ENCODE data around the gene NHS. TPM values are rescaled to one million over a fixed set of nuclear protein-coding genes. Genes with fewer than 3 reads are reported as not detected.

NHS gene
- polyA plus RNA-seq, 1 donor (not counting 4 experiments of a cell fraction or from before 2014, with no cell fraction given): 5.4 TPM

DNA sequence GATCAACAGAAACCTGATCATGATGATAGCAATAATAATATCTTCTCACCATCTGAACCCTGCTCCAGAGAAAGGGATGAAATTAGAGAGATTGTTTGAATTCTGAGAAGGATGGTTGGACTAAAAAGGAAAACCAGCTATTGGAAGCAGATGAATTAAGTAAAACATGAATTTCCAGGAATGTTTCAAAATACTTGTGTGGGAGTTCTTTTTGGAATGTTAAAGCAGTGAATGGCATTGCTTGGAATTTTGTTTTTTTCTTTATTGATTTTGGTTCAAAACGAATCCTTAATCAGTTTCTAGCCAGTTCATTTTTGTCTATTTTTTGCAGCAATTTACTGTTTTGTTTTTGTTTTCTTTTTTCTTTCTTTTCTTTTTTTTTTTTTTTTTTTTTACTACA lies 150.3 kb downstream of the NHS start:
- H3K4me1 ChIP-seq (ENCODE audit: control insufficient read depth, extremely low read depth, insufficient read depth, low read length): peaks cover 12% of the 10 kb centered on the region
- dilution Hi-C loops (cut with MboI; ENCODE audit: extremely low pct_ligation_motif_present, low sequenced_read_pairs): no loop called here
- DNase-seq (ENCODE audit: low read depth, low spot score): no peak
- H3K79me2 ChIP-seq (ENCODE audit: control insufficient read depth, insufficient read depth, low read length): peaks cover 17% of the 10 kb centered on the region
- H3K27ac ChIP-seq (ENCODE audit: control insufficient read depth, insufficient read depth, low read length): no peak overlapping the region
- no peak for FAIRE-seq
- H3K9me3 ChIP-seq (ENCODE audit: control insufficient read depth, low read depth, low read length): no peaks in the 10 kb centered on the region
- H4K20me1 ChIP-seq (ENCODE audit: control insufficient read depth, extremely low read depth, insufficient read depth, low read length): no peaks in the 10 kb centered on the region
- no peaks in the 10 kb centered on the region for H3K27me3 ChIP-seq (ENCODE audit: control insufficient read depth, extremely low read depth, insufficient read depth, low read length)
- H3K9ac ChIP-seq (ENCODE audit: control insufficient read depth, extremely low read depth, insufficient read depth, low read length): no peak overlapping the region
- no peak overlapping the region for H3K4me2 ChIP-seq (ENCODE audit: control insufficient read depth, extremely low read depth, insufficient read depth, low read depth, low read length)
- TF ChIP-seq EZH2 (IDR thresholded peaks at IDR 0.05; ENCODE audit: low read length) (no peak), CTCF (optimal IDR thresholded peaks at IDR 0.05 in 1 of 3, IDR thresholded peaks at IDR 0.05 in 1 of 3, conservative IDR thresholded peaks at IDR 0.05 in 1 of 3; ENCODE audit: extremely low read depth in 1 of 3, insufficient read depth in 2 of 3, low read length in 3 of 3) (no peak)
- no peak overlapping the region for H3K4me3 ChIP-seq (ENCODE audit: control insufficient read depth in 2 of 3, extremely low read depth in 1 of 3, insufficient read depth in 2 of 3, low read depth in 1 of 3, low read length in 3 of 3)
- H3K9me1 ChIP-seq (ENCODE audit: control insufficient read depth, extremely low read depth, insufficient read depth, low read length): no peaks in the 10 kb centered on the region
- no peaks in the 10 kb centered on the region for H3K36me3 ChIP-seq (ENCODE audit: control insufficient read depth in 2 of 2, extremely low read depth in 1 of 2, insufficient read depth in 2 of 2, low read length in 2 of 2)
- no peak overlapping the region for H2AFZ ChIP-seq (ENCODE audit: control insufficient read depth, low read length)

- H3K4me2 ChIP-seq (ENCODE audit: control insufficient read depth, extremely low read depth, insufficient read depth, low read depth, low read length): no peak overlapping the region
- no peaks in the 10 kb centered on the region for H3K9me3 ChIP-seq (ENCODE audit: control insufficient read depth, low read depth, low read length)
- no peaks in the 10 kb centered on the region for H3K9me1 ChIP-seq (ENCODE audit: control insufficient read depth, extremely low read depth, insufficient read depth, low read length)
- dilution Hi-C loops (cut with MboI; ENCODE audit: extremely low pct_ligation_motif_present, low sequenced_read_pairs): no loop called here
- peaks cover 17% of the 10 kb centered on the region for H3K79me2 ChIP-seq (ENCODE audit: control insufficient read depth, insufficient read depth, low read length)
- DNase-seq (ENCODE audit: low read depth, low spot score): no peak
- no peak overlapping the region for H2AFZ ChIP-seq (ENCODE audit: control insufficient read depth, low read length)
- no peaks in the 10 kb centered on the region for H4K20me1 ChIP-seq (ENCODE audit: control insufficient read depth, extremely low read depth, insufficient read depth, low read length)
- no peak overlapping the region for H3K9ac ChIP-seq (ENCODE audit: control insufficient read depth, extremely low read depth, insufficient read depth, low read length)
- TF ChIP-seq EZH2 (IDR thresholded peaks at IDR 0.05; ENCODE audit: low read length): no peak
- TF ChIP-seq CTCF (optimal IDR thresholded peaks at IDR 0.05 in 1 of 3, IDR thresholded peaks at IDR 0.05 in 1 of 3, conservative IDR thresholded peaks at IDR 0.05 in 1 of 3; ENCODE audit: extremely low read depth in 1 of 3, insufficient read depth in 2 of 3, low read length in 3 of 3): no peak
- peak; percentile 52 for FAIRE-seq
- no peak overlapping the region for H3K4me3 ChIP-seq (ENCODE audit: control insufficient read depth in 2 of 3, extremely low read depth in 1 of 3, insufficient read depth in 2 of 3, low read depth in 1 of 3, low read length in 3 of 3)
- H3K27me3 ChIP-seq (ENCODE audit: control insufficient read depth, extremely low read depth, insufficient read depth, low read length): no peaks in the 10 kb centered on the region
- no peaks in the 10 kb centered on the region for H3K36me3 ChIP-seq (ENCODE audit: control insufficient read depth in 2 of 2, extremely low read depth in 1 of 2, insufficient read depth in 2 of 2, low read length in 2 of 2)
- H3K4me1 ChIP-seq (ENCODE audit: control insufficient read depth, extremely low read depth, insufficient read depth, low read length): peaks cover 12% of the 10 kb centered on the region
- no peak overlapping the region for H3K27ac ChIP-seq (ENCODE audit: control insufficient read depth, insufficient read depth, low read length)
These were observed 151.0 kb downstream of the NHS start for GRCh38 chrX:17525762-17526555.
